HG02885 (cell line): ENCODE results near the gene ATG4C.
"Not testable (repeated sequence)": the region's sequence is repeated elsewhere in the genome, so short reads cannot be mapped to it uniquely, and the experiment has no call there.

ENCODE experiments used
- ATAC-seq: cut with Tn5 transposase; IDR thresholded peaks from one replicate; pipeline ENCODE4 v1.9.1; 2021; ENCODE audit warnings: mild to moderate bottlenecking; ENCODE audit not compliant: unreplicated experiment, poor library complexity

Gene ATG4C

DNA sequence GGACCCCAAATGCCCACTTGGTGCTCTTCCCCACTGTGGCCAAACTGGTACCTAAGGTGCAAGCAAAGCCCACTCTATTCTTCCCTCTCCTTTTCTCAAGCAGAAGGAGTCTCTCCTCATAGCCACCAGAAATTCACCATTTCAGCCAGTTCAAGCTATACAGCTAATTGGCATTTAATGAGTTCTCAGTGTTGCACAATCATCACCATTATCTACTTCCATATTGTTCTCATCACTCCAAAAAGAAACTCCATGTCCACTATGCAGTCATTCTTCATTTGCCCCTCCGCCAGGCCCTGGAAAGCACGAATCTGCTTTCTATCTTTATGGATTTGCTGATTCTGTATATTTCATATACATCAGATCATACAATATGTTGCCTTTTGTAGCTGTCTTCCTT, 9.9 kb upstream of the ATG4C start:
- no peak for ATAC-seq

DNA sequence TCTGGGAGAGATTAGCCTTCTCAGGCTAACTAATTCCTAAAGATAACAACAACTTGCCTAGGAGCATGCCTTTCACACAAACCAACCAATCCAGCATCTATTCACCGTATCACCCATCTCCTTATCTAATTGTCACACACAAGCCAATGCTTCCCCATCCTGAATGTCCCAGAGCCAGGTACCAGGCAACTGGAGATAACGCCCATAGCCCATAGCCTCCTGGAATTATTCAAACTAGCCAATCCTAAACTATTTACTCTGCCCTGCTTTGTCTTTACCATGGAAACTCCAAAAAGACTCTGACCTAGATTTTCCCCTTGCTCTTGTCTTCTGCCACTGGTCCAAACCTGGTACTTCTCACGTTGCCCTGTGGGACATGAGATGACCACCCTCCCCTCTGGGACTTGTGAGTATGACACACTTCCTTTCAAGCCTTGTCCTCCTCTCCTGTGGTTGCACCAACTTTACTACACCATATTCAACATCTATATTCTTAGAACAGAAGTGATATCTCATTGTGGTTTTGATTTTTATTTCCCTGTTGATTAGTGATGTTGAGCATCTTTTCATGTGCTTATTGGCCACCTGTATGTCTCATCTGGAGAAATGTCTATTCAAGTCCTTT, 8.8 kb upstream of the ATG4C start:
- ATAC-seq: no peak

DNA sequence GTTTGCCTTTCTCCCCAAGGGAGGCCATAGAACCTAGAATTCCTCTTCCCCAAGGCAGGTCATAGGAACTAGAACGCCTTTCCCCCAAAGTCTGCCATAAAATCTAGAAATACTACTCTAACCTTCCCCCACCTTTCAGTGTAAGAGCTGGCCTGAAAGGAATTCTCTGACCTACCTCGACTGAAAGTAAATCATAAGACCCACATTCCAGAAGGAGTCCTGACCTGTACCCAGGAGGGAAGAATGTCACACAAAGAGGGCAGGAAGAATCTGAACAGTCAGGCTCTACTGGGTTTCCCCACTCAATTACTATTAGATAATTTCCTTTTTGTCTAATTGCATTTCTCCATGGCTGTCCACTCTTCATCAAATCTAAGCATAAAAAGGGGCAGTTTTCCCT, 5.7 kb upstream of the ATG4C start:
- no peak for ATAC-seq

DNA sequence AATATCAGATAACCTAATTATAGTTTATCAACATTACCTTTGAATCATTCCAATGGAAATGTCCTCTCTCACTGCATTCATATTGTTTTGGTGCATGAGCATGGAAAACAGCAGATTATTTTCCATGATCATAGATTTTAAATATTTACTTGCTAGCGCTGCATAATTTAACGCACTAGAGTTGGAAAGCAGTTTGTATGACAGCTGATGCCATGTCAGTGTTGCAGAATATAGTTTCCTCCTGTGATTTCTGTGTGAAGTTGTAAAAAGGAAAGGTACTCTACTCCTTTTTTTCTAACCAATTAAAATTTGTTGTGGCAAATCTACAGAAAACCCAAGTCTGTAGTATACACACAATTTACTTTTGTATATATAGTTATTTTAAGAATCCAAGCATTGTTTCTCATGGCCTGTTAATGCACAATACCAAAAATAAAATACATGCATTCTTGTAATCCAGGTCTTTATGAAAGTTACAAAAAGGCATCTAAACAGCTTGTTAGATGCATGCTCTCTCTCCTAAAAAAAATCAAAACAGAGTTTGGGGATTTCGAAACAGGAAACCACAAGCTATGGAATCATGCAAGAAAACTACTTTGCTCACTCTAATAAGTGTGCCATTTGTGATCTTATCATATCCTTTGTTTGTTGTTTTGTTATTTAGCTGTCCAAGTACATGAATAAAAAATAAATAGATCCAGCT, 1.9 kb upstream of the ATG4C start:
- ATAC-seq: no peak

DNA sequence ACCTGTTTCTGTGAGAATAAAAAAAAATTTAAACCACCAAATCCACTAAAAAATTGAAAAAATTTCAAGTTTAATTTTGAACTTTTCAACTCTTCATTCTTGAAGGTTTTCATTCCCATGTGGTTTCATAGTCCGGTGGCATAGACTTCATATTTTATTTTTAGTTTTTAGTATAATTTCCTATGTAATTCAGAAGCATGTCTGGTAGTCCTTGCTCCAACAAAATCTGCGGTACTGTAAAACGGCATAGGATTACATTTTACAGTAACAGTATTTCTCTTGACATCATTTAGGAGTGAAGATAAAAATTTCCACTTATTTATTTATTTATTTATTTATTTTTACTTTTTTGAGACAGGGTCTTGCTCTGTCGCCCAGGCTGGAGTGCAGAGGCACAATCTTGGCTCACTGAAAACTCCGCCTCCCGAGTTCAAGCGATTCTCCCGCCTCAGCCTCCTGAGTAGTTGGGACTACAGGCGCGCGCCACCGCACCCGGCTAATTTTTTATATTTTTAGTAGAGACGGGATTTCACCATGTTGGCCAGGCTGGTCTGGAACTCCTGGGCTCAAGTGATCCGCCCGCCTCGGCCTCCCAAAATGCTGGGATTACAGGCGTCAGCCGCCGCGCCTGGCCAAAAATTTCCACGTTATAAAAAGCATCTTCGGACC, 1.3 kb upstream of the ATG4C start:
- not testable (repeated sequence) for ATAC-seq

DNA sequence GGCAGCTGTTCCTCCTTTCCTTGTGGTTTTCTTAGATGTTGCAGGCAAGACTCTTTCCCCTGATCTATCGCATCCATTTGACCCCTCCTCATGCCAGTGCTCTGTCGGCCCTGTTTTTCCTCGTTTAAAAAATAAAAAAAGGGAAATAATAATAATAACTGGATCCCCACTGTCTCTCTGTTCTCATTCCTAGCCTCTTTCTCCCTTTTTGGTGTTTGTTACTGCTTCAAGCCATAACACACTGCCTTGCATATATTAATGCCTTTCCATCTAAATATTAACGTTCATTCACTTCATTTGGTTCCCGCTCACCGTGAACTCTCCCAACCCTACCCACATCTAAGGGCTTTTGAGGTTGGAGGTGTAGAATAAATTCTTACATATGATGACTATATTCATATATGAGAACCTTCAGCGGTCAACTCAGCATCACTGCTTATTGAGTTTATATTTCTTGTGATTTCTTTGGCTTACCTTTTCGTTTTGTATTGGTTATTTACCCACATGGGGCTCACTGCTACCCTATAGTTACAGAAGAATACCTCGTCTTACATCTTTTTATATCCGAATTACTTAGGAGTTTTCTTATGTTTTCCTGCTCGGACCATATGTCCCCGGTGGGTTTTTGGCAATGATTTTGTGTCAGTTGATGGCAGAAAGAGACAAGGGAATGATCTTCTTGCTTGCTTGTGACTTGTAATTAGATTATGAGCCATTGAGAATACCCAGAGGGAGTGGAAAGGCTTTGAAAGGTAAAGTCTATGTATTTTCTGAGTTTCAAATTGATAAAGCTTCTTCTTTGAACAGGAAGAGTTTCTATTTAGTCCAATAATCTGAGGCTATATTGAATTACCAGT, 805 bp downstream of the ATG4C start:
- peak; percentile 27 for ATAC-seq

DNA sequence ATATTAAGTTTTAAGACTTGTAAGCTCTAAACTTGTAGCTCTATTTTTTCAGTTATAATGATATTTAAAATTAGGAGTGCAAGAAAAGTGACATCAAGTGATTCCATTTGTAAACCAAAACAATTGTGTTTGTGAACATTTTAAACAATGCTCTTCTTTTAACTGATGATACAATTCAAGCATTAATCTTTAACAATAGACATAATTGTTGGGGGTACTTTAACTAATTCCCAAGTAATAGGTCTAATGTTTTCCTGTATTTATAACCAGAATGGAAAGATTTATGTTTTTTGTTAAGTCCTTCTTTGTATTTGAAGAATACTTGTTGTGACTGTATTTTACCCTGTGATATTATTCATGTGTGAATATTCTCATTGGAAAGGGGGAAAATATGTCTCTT, 6.8 kb downstream of the ATG4C start:
- no peak for ATAC-seq

DNA sequence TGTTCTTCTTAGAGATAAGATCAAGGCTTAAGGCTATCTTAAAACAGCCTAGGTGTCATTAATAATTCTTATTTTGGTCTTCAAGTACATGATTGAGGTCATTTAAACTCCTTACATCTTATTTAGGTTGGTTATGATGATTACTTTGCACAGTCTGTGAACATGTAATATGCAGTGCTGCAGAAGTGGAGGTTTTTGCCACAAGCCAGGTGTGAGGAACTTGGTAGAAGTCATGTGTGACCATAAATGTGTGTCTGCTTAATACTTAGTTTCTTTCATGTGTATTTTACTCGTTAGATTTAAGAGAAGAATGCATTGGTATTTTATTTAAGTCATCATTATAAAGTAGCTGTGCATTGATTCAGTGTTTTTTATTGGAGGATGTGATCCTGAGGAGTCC, 10.1 kb downstream of the ATG4C start:
- ATAC-seq: no peak

DNA sequence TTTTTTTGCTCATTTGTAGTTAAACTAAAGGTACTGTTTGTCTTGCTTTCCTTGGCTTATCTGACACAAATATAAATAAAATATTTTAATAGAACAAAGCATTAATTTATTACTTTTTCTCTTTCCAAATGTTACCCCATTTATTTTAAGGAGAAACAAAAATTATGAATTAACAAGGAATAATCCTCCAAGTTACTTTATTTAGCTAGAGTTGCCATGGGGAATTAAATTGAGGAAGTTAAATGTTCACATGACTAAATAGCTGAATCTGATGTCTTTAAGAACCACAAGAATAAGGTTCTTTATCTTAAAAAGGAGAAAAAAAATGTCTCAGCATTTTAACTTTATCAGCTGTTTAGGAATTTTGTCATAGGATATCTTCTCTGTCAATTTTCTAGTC, 12.3 kb downstream of the ATG4C start:
- no peak for ATAC-seq

DNA sequence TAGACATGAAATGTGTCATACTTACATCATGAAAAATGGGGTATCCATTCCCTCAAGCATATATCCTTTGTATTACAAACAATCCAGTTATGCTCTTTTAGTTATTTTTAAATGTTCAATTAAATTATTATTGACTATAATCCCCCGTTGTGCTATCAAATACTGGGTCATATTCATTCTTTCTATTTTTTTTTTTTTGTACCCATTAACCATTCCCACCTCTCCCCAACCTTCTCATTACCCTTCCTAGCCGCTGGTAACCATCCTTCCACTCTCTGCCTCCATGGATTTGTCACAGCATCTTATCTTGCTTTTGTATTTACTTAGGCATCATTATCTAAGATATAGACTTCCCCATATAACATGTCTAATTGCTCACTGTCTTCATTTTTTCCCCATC, 15.8 kb downstream of the ATG4C start:
- no peak for ATAC-seq

DNA sequence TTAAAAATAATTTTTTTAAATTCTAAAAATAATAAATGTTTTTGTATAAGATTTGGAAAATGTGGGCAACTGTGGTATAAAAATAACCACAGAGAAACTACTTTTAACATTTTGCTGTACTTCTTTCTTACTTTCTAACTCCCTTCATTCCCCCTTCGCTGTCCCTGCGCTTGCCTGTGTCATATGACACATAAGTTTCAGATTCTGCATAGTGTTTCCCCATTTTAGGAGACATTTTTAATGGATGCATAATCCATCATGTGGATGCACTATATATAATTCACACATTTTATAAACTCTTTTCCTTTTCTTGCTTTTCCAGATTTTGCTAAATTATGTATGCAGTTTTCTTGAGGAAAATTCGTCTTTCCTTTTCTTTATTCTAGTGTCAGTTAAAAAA, 16.3 kb downstream of the ATG4C start:
- ATAC-seq: peak; percentile 42

DNA sequence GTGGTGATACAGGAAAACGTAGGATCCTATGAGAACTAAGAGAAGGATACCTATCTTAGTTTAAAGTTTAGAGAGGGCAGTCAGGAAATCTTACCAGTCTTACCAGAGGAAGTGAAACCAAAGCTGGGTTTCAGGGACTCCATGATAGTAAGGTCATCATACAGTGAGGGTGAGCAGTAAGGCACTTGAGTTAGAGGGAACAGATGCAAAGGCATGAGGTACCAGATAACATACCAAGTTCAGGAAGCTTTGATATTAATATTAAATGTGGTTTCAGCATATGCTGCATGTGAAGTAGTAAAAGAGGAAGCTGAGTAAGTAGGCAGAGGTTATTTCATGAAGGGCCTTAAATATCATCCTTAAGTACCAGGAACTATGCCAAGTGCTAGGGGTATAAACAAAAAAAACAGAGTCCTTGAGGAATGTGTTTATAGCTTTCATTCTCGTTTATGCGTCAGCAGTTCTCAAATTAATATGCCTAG, 16.9 kb downstream of the ATG4C start:
- peak; percentile 100 for ATAC-seq

DNA sequence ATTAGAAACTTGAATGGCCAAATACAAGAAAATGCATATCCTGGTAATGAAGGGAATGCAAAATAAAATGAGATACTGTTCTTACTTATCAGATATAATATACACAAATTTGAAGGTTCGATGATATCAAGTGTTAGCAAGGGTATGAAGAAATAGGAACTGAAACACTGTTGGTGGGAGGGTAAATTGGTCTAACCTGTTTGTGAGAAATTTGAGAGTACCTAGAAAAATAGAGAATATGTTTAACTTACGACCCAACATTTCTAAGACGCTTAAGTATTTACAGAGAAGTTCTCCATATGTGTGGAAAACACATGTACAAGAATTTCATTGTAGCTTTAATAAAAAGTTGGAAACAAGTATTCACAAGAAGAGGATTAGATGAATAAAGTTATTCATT, 25.9 kb downstream of the ATG4C start:
- ATAC-seq: peak; percentile 40

DNA sequence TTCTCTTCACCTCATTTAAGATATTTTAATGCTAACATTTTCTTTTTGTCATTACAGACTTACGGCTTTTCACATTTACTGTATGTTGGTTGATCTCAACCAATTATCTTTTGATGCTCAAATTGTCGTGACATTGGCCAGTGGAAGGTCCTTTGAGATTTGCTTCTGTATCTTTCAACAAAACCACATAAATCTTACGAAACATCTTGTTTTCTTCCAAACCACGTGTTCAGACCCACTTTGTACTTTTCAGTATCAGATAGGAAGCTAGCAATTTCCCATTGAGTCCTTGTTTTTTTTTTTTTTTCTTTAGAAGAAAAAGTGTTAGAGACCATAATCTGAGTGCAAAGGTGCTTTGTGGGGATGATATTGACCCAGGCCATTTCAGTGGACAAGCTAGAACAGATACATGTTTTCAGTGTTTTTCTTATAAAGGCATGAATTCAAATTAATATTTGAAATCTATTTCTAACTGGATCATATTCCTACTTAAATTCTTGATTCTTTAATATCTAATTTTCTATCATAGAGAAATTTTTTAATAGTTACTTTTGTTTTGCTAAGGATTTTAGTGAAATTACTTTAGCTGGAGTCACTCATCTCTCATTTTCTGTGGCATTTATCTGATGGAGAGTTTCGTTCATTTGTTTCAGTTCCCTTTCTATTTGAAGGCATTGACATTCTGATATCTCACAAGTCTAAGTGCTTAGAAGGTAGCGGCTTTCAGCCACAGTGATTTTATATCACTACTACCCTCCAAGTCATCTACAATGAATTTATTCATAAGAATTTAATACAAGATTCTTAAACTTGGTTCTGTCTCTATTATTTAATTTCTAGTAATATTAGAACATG, 26.7 kb downstream of the ATG4C start:
- ATAC-seq: peak; percentile 98

DNA sequence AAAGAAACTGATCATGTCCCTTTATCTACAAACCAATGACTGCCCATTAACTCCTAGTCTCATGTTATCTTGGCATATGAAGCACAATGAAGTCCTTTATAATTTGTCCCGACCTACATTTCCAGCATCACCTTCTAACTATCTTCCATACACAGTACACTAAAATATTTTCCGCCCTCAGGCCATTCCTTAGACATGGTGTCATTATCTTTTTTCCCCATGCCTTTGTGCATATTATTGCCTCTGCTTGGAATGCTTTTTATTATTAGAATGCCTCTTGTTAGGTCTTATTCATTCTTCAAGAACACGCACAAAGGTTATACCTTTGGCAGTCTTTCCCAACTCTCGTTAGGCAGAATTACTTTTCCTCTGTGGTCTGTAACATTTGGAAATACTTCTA, 39.6 kb downstream of the ATG4C start:
- ATAC-seq: no peak

DNA sequence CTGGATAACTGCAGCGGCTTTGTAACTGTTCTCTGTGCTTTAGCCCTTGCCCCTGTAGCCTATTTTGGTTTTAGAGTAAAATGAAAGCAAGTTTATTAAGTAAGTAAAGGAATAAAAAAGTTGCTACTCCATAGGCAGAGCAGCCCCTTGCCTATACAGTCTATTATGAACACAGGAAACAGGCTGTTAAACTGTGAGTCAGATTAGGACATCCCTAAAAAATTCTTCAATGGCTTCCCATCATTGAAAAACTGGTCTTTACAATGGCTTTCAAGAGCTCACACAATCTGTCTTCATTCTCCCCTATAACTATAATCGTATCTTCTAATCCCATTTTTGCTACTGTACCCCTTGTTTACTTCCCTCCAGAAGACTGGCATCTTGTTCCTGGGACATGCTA, 43.0 kb downstream of the ATG4C start:
- no peak for ATAC-seq

DNA sequence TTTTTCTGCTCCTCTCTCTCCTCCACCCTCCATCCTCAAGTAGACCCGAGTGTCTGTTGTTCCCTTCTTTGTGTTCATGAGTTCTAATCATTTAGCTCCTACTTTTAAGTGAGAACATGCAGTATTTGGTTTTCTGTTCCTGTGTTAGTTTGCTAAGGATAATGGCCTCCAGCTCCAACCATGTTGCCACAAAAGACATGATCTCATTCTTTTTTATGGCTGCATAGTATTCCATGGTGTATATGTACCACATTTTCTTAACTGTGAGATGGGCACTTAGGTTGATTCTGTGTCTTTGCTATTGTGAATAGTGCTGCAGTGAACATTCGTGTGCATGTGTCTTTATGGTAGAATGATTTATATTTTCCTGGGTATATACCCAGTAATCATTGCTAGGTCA, 43.9 kb downstream of the ATG4C start:
- ATAC-seq: not testable (repeated sequence)

DNA sequence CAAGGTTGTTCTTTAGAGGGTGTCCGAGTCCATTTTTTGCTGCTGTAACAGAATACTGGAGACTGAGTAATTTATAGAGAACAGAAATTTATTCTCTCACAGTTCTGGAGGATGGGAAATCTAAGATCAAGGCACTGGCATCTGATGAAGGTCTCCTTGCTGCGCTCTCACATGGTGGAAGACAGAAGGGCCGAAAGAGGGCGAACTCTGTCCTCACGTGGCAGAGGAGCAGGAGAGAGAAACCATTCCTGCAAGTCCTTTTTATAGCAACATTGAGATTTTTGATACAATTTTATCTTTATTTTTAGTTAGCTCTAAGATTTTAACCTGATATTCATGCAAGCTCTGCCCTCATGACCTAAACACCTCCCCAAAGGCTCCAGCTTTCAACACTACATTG, 48.3 kb downstream of the ATG4C start:
- ATAC-seq: no peak

DNA sequence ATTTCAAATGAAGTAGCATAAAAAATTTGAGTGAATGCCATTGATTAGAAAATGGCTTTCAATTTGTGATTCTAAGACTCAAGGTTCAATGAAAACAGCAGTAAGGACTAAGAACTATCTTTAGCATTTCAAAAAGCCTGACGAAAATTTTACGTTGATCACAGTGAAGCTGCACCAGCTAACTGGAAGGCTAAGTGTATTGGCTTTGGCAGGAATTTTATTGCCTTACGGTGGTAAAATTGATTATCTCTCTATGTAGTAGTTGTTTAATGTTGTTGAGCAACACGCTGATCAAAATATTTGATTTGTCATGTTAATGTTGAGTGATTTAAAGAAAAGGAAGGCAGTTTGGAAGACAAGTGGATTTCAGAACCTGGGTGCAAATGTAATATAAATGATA, 49.6 kb downstream of the ATG4C start:
- no peak for ATAC-seq
